AG10803 (cell line): ENCODE measurements around the gene MTCL1.

Source experiments
- DNase-seq: peaks from one replicate; pipeline ENCODE4 v3.0.0; 2010; ENCODE audit warnings: low read depth
- H3K4me3 ChIP-seq: 2 replicates; pipeline ENCODE4 v1.5.1; 2011; ENCODE audit warnings: mild to moderate bottlenecking, low read length, control low read depth
- TF ChIP-seq, protein P1 (sequence below): conservative IDR thresholded peaks from 2 replicates; pipeline ENCODE4 v1.5.1; 2011; ENCODE audit warnings: mild to moderate bottlenecking, low read length, control low read depth, inconsistent platforms

The MTCL1 gene

GRCh38 chr18:8726963-8727705 lies 21.8 kb downstream of the MTCL1 start:
- no peak for DNase-seq
- TF ChIP-seq, protein P1, sequence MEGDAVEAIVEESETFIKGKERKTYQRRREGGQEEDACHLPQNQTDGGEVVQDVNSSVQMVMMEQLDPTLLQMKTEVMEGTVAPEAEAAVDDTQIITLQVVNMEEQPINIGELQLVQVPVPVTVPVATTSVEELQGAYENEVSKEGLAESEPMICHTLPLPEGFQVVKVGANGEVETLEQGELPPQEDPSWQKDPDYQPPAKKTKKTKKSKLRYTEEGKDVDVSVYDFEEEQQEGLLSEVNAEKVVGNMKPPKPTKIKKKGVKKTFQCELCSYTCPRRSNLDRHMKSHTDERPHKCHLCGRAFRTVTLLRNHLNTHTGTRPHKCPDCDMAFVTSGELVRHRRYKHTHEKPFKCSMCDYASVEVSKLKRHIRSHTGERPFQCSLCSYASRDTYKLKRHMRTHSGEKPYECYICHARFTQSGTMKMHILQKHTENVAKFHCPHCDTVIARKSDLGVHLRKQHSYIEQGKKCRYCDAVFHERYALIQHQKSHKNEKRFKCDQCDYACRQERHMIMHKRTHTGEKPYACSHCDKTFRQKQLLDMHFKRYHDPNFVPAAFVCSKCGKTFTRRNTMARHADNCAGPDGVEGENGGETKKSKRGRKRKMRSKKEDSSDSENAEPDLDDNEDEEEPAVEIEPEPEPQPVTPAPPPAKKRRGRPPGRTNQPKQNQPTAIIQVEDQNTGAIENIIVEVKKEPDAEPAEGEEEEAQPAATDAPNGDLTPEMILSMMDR = no peak
- H3K4me3 ChIP-seq = no peak overlapping the region

DNA sequence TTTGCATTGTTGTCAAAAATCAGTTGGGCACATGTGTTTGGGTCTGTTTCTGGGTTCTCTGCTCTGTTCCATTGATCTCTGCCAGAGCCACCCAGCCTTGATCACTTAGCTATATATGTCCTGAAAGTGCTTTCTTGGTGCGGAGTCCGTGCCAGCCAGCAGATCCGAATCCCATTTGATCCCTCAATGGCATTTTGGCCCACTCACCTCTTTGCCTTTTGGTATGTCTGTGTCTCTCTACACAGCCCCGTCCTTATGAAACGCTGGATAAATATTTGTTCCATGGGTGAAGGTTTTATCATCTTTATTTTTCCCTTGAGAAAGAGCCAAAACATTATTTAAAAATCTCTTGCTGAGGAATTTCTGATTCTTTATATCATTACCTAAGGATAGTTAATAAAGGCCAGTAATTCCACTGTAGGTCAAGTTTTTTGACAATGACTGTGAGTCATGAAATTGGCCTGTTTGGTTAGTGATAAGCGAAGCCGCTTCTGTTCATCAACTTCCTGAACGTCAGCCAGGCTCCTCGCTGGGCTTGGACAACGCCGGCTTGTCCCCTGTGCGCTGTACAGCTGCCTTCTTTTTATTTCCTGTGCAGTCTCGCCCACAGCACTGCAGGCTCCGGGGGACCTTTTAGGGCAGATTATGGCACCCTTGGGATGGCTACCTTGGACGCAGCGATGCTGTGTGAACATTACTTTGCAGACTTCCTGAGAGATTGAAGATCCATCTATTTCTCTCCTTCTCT lies 24.9 kb downstream of the MTCL1 start:
- DNase-seq = no peak
- H3K4me3 ChIP-seq = no peak overlapping the region
- TF ChIP-seq, protein P1 = no peak

DNA sequence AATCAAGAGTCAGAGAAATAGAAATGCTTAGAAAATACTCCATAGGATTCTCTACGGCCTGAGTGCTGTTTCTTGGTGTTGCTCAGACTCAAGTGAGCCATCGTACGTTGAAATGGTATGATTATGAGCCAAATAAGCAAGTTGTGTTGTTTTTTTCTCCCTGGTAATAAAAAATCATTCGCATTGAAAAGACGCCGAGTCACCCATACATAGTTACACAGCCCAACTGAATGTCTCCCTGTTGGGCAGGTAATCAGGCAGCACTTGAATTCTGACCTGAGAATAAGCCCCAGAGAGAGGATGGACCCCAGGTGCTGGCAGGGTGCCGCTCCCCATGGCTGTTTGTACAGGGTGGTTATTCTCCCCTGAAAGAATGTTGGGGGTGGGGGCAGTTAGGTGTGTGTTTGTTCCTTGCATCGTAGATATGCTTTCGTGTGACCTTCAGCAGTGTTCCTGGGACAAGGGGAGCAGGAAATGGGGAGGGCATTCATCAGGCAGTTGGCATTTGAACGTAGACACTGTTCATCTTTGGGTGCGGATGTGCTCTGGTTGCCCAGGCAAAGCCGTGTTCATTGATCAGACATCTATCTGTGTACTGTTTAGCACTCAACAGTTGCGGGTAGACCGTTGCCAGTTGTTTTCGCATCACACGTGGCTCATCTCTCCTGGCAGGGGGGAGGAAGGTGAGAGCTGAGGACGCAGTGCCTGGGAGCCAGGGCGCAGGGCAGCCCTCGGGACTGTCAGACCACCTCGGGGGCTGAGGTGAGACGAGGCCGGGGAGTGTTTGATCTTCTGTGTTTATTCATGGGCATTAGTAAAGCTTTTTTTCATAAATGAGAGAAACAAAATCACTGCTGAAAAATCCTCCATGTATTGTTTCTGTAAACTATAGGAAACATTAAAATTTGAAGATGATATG lies 27.3 kb downstream of the MTCL1 start:
- H3K4me3 ChIP-seq = no peak overlapping the region
- TF ChIP-seq, protein P1 = no peak
- no peak for DNase-seq

- TF ChIP-seq, protein P1 = no peak
- DNase-seq = no peak
Measured at GRCh38 chr18:8734496-8734895, 29.1 kb downstream of the MTCL1 start.

GRCh38 chr18:8735274-8735673 lies 29.9 kb downstream of the MTCL1 start:
- no peak for DNase-seq
- H3K4me3 ChIP-seq = no peak overlapping the region
- TF ChIP-seq, protein P1 = no peak

More at GRCh38 chr18:8734496-8734895, 29.1 kb downstream of the MTCL1 start:
- H3K4me3 ChIP-seq = no peak overlapping the region

DNA sequence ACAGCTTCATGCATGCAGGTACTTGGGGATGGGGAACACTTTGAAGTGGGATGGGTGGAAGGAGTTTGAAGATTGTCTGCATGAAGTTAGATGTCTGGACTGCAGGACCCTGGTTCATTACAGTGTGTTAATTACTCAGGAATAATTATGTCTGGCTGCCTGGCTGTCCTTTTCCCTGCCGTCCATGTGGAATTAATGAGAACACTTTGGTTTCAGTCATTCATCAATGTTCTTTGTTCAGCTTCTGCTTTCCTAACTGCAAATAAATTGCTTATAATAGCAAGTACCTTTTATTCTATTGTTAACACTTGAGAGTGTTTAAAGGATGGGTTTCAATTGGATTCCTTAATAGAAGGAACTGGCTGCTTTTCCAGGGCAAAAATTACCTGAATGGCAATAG lies 35.8 kb downstream of the MTCL1 start:
- TF ChIP-seq, protein P1 = no peak
- no peak for DNase-seq
- no peak overlapping the region for H3K4me3 ChIP-seq
